Activated CD4-positive, CD25-positive, alpha-beta regulatory T cell treated with anti-CD3 and anti-CD28 coated beads, Interleukin-2, amount 50 U/mL, for 24 hours (primary cell): ENCODE results near the gene BCORL1.

Experiments
- ATAC-seq, 2 donors: fragments of 150-1000 bp; cut with Tn5 transposase; one replicate each; pipeline ENCODE4 v1.10.0; 2021; ENCODE audit warnings: mild to moderate bottlenecking in 1 of 2, moderate library complexity in 1 of 2

Gene BCORL1

GRCh38 chrX:130071611-130072344, 89.3 kb downstream of the BCORL1 start:
- no peak for ATAC-seq

GRCh38 chrX:130072345-130072740, 89.9 kb downstream of the BCORL1 start:
- no peak for ATAC-seq

- ATAC-seq, result no peak
Measured at GRCh38 chrX:130075777-130076176, 93.3 kb downstream of the BCORL1 start.

GRCh38 chrX:130079824-130080406, 97.5 kb downstream of the BCORL1 start:
- ATAC-seq, result no peak

- ATAC-seq, result no peak
Measured at GRCh38 chrX:130080791-130081367, 98.4 kb downstream of the BCORL1 start.

GRCh38 chrX:130081421-130082045, 99.1 kb downstream of the BCORL1 start:
- no peak for ATAC-seq

- ATAC-seq, result peak; percentile 85 to 87
Measured at GRCh38 chrX:130082244-130083106, 100.0 kb downstream of the BCORL1 start.

GRCh38 chrX:130083107-130083490, 100.7 kb downstream of the BCORL1 start:
- ATAC-seq, result no peak

- no peak for ATAC-seq
Measured at GRCh38 chrX:130083656-130084382, 101.4 kb downstream of the BCORL1 start.

- ATAC-seq, result no peak
Measured at GRCh38 chrX:130084631-130085237, 102.3 kb downstream of the BCORL1 start.

GRCh38 chrX:130085551-130086446, 103.4 kb downstream of the BCORL1 start:
- no peak for ATAC-seq

GRCh38 chrX:130086447-130087206, 104.2 kb downstream of the BCORL1 start:
- peak; percentile 46 to 50 for ATAC-seq

- ATAC-seq, result no peak
Measured at GRCh38 chrX:130090364-130090763, 107.9 kb downstream of the BCORL1 start.

- ATAC-seq, result peak; percentile 96 to 98
Measured at GRCh38 chrX:130091980-130092522, 109.6 kb downstream of the BCORL1 start.

GRCh38 chrX:130093271-130093670, 110.8 kb downstream of the BCORL1 start:
- no peak for ATAC-seq

- ATAC-seq, result no peak
Measured at GRCh38 chrX:130094696-130095095, 112.3 kb downstream of the BCORL1 start.

GRCh38 chrX:130095249-130096030, 113.0 kb downstream of the BCORL1 start:
- no peak for ATAC-seq

GRCh38 chrX:130097507-130098209, 115.2 kb downstream of the BCORL1 start:
- peak; percentile 35 to 48 for ATAC-seq
